ENCODE measurements around the gene SYNGR1.

DNA sequence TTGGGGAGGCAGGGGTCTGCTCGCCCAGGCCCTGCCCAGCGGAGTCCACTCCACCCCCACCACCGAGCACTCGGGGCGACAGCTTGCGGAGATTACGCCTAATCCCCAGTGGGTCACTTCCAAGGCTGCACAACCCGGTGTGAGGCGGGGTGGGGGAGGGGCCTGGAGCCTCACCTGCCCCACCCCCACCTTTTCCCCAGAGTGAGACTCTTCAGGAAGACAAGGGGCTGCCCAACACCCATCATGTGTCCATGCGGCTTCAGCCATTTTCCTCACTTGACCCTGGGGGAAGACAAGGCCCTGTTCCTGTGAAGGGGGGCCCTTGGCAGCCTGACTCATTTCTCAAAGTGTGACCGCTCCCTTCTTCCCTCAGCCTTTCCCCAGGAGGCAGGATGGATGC is 12.5 kb downstream of the SYNGR1 start:
- TF ChIP-seq POLR2A (IDR thresholded peaks at IDR 0.05; ENCODE audit: control extremely low read depth in 1 of 2, low read depth in 2 of 2, low read length in 2 of 2) (no peak), RAD21 (IDR thresholded peaks at IDR 0.05 in 1 of 2, conservative IDR thresholded peaks at IDR 0.05 in 1 of 2; ENCODE audit: low read depth in 2 of 2, low read length in 2 of 2) (no peak), GTF2F1 (IDR thresholded peaks at IDR 0.05; ENCODE audit: borderline replicate concordance, low read depth, low read length) (no peak), POLR2AphosphoS5 (IDR thresholded peaks at IDR 0.05; ENCODE audit: low read depth, low read length) (no peak), EZH2 (IDR thresholded peaks at IDR 0.05; ENCODE audit: low read depth, low read length, severe bottlenecking) (no peak), TEAD4 (IDR thresholded peaks at IDR 0.05; ENCODE audit: low read depth, low read length) (no peak), CEBPB (IDR thresholded peaks at IDR 0.05; ENCODE audit: low read depth, low read length) (no peak), EP300 (IDR thresholded peaks at IDR 0.05; ENCODE audit: borderline replicate concordance in 1 of 2, low read depth in 2 of 2, low read length in 2 of 2) (no peak), RNF2 (IDR thresholded peaks at IDR 0.05; ENCODE audit: borderline replicate concordance, low read depth, low read length, missing control alignments, poor library complexity, severe bottlenecking) (no peak)
- TF ChIP-seq, protein P1, sequence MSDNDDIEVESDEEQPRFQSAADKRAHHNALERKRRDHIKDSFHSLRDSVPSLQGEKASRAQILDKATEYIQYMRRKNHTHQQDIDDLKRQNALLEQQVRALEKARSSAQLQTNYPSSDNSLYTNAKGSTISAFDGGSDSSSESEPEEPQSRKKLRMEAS (IDR thresholded peaks at IDR 0.05): peak; percentile 28; the same call in 1 of the 2 replicates
- TF ChIP-seq, protein P2, sequence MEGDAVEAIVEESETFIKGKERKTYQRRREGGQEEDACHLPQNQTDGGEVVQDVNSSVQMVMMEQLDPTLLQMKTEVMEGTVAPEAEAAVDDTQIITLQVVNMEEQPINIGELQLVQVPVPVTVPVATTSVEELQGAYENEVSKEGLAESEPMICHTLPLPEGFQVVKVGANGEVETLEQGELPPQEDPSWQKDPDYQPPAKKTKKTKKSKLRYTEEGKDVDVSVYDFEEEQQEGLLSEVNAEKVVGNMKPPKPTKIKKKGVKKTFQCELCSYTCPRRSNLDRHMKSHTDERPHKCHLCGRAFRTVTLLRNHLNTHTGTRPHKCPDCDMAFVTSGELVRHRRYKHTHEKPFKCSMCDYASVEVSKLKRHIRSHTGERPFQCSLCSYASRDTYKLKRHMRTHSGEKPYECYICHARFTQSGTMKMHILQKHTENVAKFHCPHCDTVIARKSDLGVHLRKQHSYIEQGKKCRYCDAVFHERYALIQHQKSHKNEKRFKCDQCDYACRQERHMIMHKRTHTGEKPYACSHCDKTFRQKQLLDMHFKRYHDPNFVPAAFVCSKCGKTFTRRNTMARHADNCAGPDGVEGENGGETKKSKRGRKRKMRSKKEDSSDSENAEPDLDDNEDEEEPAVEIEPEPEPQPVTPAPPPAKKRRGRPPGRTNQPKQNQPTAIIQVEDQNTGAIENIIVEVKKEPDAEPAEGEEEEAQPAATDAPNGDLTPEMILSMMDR (IDR thresholded peaks at IDR 0.05; ENCODE audit: control extremely low read depth in 1 of 3, insufficient read depth in 1 of 3, low read depth in 1 of 3, low read length in 3 of 3): no peak
- TF ChIP-seq, protein P3, sequence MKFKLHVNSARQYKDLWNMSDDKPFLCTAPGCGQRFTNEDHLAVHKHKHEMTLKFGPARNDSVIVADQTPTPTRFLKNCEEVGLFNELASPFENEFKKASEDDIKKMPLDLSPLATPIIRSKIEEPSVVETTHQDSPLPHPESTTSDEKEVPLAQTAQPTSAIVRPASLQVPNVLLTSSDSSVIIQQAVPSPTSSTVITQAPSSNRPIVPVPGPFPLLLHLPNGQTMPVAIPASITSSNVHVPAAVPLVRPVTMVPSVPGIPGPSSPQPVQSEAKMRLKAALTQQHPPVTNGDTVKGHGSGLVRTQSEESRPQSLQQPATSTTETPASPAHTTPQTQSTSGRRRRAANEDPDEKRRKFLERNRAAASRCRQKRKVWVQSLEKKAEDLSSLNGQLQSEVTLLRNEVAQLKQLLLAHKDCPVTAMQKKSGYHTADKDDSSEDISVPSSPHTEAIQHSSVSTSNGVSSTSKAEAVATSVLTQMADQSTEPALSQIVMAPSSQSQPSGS (IDR thresholded peaks at IDR 0.05; ENCODE audit: low read length): no peak
